ENCODE measurements around the gene CYTH1. TPM values are rescaled to one million over a fixed set of nuclear protein-coding genes. Genes with fewer than 3 reads are reported as not detected.

The CYTH1 gene
- total RNA-seq, 4 donors from 2014 or later = 103 to 156 (median 142) TPM

- Histone ChIP-seq H3K9me3 (no peaks in the 10 kb centered on the region), H3K4me3 (no peak overlapping the region), H3K27ac (no peak overlapping the region), H3K4me1 (no peaks in the 10 kb centered on the region), H3K27me3 (no peaks in the 10 kb centered on the region), H3K36me3 (peaks cover 0 to 34% (median 14%) of the 10 kb centered on the region in 4 donors)
- no peak for DNase-seq
- WGBS, 2 donors (ENCODE audit: low coverage in 1 of 2) = 95% methylated on average over 14 of the region's 14 CpGs; no CpG with 5 or more reads in 1 of the 2 donors
- intact Hi-C loops (cut with DNase I; ENCODE audit: low total_unique reads) = no loop called here
- TF ChIP-seq EP300 (IDR thresholded peaks at IDR 0.05; ENCODE audit: low read depth) = no peak
- no peak for TF ChIP-seq POLR2AphosphoS5 (IDR thresholded peaks at IDR 0.05)
- no peak for TF ChIP-seq POLR2A (IDR thresholded peaks at IDR 0.05)
- no peak for TF ChIP-seq CTCF (IDR thresholded peaks at IDR 0.05)
- in situ Hi-C loops (cut with MboI; ENCODE audit: low pct_ligation_motif_present in 1 of 4, low pct_unique_long_range_greater_than_20kb in 1 of 4, low sequenced_read_pairs in 3 of 4) = loop anchor here in 1 of 4 donors (25.0 kb wide), 1 partner anchor 315 kb away; no protein-coding TSS in a partner anchor
Measured at GRCh38 chr17:78802459-78802858, 20.4 kb upstream of the CYTH1 start.

- H3K4me1 ChIP-seq = no peaks in the 10 kb centered on the region
- DNase-seq = no peak
- intact Hi-C loops (cut with DNase I; ENCODE audit: low total_unique reads) (no loop called here), in situ Hi-C loops (cut with MboI; ENCODE audit: low pct_ligation_motif_present in 1 of 4, low pct_unique_long_range_greater_than_20kb in 1 of 4, low sequenced_read_pairs in 3 of 4) (loop anchor here in 1 of 4 donors (25.0 kb wide), 1 partner anchor 315 kb away; no protein-coding TSS in a partner anchor)
- no peak overlapping the region for H3K4me3 ChIP-seq
- H3K9me3 ChIP-seq = no peaks in the 10 kb centered on the region
- 91% methylated on average over 30 of the region's 30 CpGs; no CpG with 5 or more reads in 1 of the 2 donors for WGBS, 2 donors (ENCODE audit: low coverage in 1 of 2)
- no peaks in the 10 kb centered on the region for H3K27me3 ChIP-seq
- peaks cover 0 to 34% (median 12%) of the 10 kb centered on the region in 4 donors for H3K36me3 ChIP-seq
- H3K27ac ChIP-seq = no peak overlapping the region
- TF ChIP-seq CTCF (IDR thresholded peaks at IDR 0.05) (no peak), EP300 (IDR thresholded peaks at IDR 0.05; ENCODE audit: low read depth) (no peak), POLR2AphosphoS5 (IDR thresholded peaks at IDR 0.05) (no peak), POLR2A (IDR thresholded peaks at IDR 0.05) (no peak)
Measured at GRCh38 chr17:78802008-78802407, 19.9 kb upstream of the CYTH1 start.

GRCh38 chr17:78800132-78800931 lies 18.3 kb upstream of the CYTH1 start:
- Histone ChIP-seq H3K36me3 (peaks cover 0 to 39% (median 12%) of the 10 kb centered on the region in 4 donors), H3K27ac (no peak overlapping the region), H3K4me3 (no peak overlapping the region), H3K9me3 (no peaks in the 10 kb centered on the region), H3K27me3 (no peaks in the 10 kb centered on the region), H3K4me1 (no peaks in the 10 kb centered on the region)
- in situ Hi-C loops (cut with MboI; ENCODE audit: low pct_ligation_motif_present in 1 of 4, low pct_unique_long_range_greater_than_20kb in 1 of 4, low sequenced_read_pairs in 3 of 4) (loop anchor here in 1 of 4 donors (25.0 kb wide), 1 partner anchor 313 kb away; no protein-coding TSS in a partner anchor), intact Hi-C loops (cut with DNase I; ENCODE audit: low total_unique reads) (no loop called here)
- no peak for TF ChIP-seq EP300 (IDR thresholded peaks at IDR 0.05; ENCODE audit: low read depth)
- no peak for TF ChIP-seq POLR2AphosphoS5 (IDR thresholded peaks at IDR 0.05)
- TF ChIP-seq CTCF (IDR thresholded peaks at IDR 0.05) = no peak
- no peak for DNase-seq
- 80 to 92% methylated on average over 1 to 17 of the region's 18 CpGs for WGBS, 2 donors (ENCODE audit: low coverage in 1 of 2)

- Histone ChIP-seq H3K4me1 (no peaks in the 10 kb centered on the region), H3K9me3 (no peaks in the 10 kb centered on the region), H3K4me3 (no peak overlapping the region), H3K27ac (no peak overlapping the region), H3K27me3 (no peaks in the 10 kb centered on the region), H3K36me3 (peaks cover 0 to 37% (median 14%) of the 10 kb centered on the region in 4 donors)
- intact Hi-C loops (cut with DNase I; ENCODE audit: low total_unique reads) = loop anchor here (5.0 kb wide), 1 partner anchor 302 kb away; no protein-coding TSS in a partner anchor
- in situ Hi-C loops (cut with MboI; ENCODE audit: low pct_ligation_motif_present in 1 of 4, low pct_unique_long_range_greater_than_20kb in 1 of 4, low sequenced_read_pairs in 3 of 4) = no loop called here
- 81 to 85% methylated on average over 15 to 33 of the region's 33 CpGs for WGBS, 2 donors (ENCODE audit: low coverage in 1 of 2)
- no peak for TF ChIP-seq EP300 (IDR thresholded peaks at IDR 0.05; ENCODE audit: low read depth)
- peak; percentile 31 to 36 (median 34) for TF ChIP-seq CTCF (IDR thresholded peaks at IDR 0.05)
- TF ChIP-seq POLR2AphosphoS5 (IDR thresholded peaks at IDR 0.05) = no peak
- no peak for TF ChIP-seq POLR2A (IDR thresholded peaks at IDR 0.05)
- DNase-seq = no peak
Measured at GRCh38 chr17:78798695-78799559, 16.9 kb upstream of the CYTH1 start.
